ENCODE results near the gene LTBP3.

LTBP3 gene

DNA sequence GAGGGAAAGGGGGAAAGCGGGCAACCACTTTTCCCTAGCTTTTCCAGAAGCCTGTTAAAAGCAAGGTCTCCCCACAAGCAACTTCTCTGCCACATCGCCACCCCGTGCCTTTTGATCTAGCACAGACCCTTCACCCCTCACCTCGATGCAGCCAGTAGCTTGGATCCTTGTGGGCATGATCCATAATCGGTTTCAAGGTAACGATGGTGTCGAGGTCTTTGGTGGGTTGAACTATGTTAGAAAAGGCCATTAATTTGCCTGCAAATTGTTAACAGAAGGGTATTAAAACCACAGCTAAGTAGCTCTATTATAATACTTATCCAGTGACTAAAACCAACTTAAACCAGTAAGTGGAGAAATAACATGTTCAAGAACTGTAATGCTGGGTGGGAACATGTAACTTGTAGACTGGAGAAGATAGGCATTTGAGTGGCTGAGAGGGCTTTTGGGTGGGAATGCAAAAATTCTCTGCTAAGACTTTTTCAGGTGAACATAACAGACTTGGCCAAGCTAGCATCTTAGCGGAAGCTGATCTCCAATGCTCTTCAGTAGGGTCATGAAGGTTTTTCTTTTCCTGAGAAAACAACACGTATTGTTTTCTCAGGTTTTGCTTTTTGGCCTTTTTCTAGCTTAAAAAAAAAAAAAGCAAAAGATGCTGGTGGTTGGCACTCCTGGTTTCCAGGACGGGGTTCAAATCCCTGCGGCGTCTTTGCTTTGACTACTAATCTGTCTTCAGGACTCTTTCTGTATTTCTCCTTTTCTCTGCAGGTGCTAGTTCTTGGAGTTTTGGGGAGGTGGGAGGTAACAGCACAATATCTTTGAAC, 52.5 kb downstream of the LTBP3 start:
- no peak for DNase-seq

DNA sequence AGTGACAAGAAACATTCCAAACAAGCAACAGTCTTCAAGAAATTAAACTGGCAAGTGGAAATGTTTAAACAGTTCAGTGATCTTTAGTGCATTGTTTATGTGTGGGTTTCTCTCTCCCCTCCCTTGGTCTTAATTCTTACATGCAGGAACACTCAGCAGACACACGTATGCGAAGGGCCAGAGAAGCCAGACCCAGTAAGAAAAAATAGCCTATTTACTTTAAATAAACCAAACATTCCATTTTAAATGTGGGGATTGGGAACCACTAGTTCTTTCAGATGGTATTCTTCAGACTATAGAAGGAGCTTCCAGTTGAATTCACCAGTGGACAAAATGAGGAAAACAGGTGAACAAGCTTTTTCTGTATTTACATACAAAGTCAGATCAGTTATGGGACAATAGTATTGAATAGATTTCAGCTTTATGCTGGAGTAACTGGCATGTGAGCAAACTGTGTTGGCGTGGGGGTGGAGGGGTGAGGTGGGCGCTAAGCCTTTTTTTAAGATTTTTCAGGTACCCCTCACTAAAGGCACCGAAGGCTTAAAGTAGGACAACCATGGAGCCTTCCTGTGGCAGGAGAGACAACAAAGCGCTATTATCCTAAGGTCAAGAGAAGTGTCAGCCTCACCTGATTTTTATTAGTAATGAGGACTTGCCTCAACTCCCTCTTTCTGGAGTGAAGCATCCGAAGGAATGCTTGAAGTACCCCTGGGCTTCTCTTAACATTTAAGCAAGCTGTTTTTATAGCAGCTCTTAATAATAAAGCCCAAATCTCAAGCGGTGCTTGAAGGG, 53.3 kb downstream of the LTBP3 start:
- DNase-seq = no peak

DNA sequence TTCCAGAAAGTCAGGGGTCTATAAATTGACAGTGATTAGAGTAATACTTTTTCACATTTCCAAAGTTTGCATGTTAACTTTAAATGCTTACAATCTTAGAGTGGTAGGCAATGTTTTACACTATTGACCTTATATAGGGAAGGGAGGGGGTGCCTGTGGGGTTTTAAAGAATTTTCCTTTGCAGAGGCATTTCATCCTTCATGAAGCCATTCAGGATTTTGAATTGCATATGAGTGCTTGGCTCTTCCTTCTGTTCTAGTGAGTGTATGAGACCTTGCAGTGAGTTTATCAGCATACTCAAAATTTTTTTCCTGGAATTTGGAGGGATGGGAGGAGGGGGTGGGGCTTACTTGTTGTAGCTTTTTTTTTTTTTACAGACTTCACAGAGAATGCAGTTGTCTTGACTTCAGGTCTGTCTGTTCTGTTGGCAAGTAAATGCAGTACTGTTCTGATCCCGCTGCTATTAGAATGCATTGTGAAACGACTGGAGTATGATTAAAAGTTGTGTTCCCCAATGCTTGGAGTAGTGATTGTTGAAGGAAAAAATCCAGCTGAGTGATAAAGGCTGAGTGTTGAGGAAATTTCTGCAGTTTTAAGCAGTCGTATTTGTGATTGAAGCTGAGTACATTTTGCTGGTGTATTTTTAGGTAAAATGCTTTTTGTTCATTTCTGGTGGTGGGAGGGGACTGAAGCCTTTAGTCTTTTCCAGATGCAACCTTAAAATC, 54.0 kb downstream of the LTBP3 start:
- DNase-seq = no peak

DNA sequence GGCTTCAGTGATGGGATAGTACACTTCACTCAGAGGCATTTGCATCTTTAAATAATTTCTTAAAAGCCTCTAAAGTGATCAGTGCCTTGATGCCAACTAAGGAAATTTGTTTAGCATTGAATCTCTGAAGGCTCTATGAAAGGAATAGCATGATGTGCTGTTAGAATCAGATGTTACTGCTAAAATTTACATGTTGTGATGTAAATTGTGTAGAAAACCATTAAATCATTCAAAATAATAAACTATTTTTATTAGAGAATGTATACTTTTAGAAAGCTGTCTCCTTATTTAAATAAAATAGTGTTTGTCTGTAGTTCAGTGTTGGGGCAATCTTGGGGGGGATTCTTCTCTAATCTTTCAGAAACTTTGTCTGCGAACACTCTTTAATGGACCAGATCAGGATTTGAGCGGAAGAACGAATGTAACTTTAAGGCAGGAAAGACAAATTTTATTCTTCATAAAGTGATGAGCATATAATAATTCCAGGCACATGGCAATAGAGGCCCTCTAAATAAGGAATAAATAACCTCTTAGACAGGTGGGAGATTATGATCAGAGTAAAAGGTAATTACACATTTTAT, 54.7 kb downstream of the LTBP3 start:
- no peak for DNase-seq

DNA sequence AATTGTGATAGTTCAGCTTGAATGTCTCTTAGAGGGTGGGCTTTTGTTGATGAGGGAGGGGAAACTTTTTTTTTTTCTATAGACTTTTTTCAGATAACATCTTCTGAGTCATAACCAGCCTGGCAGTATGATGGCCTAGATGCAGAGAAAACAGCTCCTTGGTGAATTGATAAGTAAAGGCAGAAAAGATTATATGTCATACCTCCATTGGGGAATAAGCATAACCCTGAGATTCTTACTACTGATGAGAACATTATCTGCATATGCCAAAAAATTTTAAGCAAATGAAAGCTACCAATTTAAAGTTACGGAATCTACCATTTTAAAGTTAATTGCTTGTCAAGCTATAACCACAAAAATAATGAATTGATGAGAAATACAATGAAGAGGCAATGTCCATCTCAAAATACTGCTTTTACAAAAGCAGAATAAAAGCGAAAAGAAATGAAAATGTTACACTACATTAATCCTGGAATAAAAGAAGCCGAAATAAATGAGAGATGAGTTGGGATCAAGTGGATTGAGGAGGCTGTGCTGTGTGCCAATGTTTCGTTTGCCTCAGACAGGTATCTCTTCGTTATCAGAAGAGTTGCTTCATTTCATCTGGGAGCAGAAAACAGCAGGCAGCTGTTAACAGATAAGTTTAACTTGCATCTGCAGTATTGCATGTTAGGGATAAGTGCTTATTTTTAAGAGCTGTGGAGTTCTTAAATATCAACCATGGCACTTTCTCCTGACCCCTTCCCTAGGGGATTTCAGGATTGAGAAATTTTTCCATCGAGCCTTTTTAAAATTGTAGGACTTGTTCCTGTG, 55.4 kb downstream of the LTBP3 start:
- no peak for DNase-seq

DNA sequence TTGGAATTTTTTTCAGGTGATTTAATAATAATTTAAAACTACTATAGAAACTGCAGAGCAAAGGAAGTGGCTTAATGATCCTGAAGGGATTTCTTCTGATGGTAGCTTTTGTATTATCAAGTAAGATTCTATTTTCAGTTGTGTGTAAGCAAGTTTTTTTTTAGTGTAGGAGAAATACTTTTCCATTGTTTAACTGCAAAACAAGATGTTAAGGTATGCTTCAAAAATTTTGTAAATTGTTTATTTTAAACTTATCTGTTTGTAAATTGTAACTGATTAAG, 55.9 kb downstream of the LTBP3 start:
- no peak for DNase-seq

DNA sequence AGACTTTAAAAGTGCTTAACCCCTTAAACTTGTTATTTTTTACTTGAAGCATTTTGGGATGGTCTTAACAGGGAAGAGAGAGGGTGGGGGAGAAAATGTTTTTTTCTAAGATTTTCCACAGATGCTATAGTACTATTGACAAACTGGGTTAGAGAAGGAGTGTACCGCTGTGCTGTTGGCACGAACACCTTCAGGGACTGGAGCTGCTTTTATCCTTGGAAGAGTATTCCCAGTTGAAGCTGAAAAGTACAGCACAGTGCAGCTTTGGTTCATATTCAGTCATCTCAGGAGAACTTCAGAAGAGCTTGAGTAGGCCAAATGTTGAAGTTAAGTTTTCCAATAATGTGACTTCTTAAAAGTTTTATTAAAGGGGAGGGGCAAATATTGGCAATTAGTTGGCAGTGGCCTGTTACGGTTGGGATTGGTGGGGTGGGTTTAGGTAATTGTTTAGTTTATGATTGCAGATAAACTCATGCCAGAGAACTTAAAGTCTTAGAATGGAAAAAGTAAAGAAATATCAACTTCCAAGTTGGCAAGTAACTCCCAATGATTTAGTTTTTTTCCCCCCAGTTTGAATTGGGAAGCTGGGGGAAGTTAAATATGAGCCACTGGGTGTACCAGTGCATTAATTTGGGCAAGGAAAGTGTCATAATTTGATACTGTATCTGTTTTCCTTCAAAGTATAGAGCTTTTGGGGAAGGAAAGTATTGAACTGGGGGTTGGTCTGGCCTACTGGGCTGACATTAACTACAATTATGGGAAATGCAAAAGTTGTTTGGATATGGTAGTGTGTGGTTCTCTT, 56.5 kb downstream of the LTBP3 start:
- DNase-seq = no peak

DNA sequence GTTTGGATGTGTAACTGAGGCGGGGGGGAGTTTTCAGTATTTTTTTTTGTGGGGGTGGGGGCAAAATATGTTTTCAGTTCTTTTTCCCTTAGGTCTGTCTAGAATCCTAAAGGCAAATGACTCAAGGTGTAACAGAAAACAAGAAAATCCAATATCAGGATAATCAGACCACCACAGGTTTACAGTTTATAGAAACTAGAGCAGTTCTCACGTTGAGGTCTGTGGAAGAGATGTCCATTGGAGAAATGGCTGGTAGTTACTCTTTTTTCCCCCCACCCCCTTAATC, 57.0 kb downstream of the LTBP3 start:
- DNase-seq = no peak

DNA sequence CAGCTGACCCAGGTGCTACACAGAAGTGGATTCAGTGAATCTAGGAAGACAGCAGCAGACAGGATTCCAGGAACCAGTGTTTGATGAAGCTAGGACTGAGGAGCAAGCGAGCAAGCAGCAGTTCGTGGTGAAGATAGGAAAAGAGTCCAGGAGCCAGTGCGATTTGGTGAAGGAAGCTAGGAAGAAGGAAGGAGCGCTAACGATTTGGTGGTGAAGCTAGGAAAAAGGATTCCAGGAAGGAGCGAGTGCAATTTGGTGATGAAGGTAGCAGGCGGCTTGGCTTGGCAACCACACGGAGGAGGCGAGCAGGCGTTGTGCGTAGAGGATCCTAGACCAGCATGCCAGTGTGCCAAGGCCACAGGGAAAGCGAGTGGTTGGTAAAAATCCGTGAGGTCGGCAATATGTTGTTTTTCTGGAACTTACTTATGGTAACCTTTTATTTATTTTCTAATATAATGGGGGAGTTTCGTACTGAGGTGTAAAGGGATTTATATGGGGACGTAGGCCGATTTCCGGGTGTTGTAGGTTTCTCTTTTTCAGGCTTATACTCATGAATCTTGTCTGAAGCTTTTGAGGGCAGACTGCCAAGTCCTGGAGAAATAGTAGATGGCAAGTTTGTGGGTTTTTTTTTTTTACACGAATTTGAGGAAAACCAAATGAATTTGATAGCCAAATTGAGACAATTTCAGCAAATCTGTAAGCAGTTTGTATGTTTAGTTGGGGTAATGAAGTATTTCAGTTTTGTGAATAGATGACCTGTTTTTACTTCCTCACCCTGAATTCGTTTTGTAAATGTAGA, 57.6 kb downstream of the LTBP3 start:
- no peak for DNase-seq

DNA sequence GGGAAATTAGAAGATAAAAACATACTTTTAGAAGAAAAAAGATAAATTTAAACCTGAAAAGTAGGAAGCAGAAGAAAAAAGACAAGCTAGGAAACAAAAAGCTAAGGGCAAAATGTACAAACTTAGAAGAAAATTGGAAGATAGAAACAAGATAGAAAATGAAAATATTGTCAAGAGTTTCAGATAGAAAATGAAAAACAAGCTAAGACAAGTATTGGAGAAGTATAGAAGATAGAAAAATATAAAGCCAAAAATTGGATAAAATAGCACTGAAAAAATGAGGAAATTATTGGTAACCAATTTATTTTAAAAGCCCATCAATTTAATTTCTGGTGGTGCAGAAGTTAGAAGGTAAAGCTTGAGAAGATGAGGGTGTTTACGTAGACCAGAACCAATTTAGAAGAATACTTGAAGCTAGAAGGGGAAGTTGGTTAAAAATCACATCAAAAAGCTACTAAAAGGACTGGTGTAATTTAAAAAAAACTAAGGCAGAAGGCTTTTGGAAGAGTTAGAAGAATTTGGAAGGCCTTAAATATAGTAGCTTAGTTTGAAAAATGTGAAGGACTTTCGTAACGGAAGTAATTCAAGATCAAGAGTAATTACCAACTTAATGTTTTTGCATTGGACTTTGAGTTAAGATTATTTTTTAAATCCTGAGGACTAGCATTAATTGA, 58.3 kb downstream of the LTBP3 start:
- no peak for DNase-seq

DNA sequence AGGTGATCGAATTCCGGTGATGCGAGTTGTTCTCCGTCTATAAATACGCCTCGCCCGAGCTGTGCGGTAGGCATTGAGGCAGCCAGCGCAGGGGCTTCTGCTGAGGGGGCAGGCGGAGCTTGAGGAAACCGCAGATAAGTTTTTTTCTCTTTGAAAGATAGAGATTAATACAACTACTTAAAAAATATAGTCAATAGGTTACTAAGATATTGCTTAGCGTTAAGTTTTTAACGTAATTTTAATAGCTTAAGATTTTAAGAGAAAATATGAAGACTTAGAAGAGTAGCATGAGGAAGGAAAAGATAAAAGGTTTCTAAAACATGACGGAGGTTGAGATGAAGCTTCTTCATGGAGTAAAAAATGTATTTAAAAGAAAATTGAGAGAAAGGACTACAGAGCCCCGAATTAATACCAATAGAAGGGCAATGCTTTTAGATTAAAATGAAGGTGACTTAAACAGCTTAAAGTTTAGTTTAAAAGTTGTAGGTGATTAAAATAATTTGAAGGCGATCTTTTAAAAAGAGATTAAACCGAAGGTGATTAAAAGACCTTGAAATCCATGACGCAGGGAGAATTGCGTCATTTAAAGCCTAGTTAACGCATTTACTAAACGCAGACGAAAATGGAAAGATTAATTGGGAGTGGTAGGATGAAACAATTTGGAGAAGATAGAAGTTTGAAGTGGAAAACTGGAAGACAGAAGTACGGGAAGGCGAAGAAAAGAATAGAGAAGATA, 59.0 kb downstream of the LTBP3 start, which contains the start of gene MALAT1:
TSS of gene MALAT1 (plus strand) at position 69 of the 736 bp plus-strand sequence.
- no peak for DNase-seq

DNA sequence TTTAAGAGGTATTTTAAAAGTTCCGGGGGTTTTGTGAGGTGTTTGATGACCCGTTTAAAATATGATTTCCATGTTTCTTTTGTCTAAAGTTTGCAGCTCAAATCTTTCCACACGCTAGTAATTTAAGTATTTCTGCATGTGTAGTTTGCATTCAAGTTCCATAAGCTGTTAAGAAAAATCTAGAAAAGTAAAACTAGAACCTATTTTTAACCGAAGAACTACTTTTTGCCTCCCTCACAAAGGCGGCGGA, 59.5 kb downstream of the LTBP3 start:
- DNase-seq = no peak

DNA sequence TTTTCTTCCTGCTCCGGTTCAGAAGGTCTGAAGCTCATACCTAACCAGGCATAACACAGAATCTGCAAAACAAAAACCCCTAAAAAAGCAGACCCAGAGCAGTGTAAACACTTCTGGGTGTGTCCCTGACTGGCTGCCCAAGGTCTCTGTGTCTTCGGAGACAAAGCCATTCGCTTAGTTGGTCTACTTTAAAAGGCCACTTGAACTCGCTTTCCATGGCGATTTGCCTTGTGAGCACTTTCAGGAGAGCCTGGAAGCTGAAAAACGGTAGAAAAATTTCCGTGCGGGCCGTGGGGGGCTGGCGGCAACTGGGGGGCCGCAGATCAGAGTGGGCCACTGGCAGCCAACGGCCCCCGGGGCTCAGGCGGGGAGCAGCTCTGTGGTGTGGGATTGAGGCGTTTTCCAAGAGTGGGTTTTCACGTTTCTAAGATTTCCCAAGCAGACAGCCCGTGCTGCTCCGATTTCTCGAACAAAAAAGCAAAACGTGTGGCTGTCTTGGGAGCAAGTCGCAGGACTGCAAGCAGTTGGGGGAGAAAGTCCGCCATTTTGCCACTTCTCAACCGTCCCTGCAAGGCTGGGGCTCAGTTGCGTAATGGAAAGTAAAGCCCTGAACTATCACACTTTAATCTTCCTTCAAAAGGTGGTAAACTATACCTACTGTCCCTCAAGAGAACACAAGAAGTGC, 60.0 kb downstream of the LTBP3 start:
- no peak for DNase-seq

DNA sequence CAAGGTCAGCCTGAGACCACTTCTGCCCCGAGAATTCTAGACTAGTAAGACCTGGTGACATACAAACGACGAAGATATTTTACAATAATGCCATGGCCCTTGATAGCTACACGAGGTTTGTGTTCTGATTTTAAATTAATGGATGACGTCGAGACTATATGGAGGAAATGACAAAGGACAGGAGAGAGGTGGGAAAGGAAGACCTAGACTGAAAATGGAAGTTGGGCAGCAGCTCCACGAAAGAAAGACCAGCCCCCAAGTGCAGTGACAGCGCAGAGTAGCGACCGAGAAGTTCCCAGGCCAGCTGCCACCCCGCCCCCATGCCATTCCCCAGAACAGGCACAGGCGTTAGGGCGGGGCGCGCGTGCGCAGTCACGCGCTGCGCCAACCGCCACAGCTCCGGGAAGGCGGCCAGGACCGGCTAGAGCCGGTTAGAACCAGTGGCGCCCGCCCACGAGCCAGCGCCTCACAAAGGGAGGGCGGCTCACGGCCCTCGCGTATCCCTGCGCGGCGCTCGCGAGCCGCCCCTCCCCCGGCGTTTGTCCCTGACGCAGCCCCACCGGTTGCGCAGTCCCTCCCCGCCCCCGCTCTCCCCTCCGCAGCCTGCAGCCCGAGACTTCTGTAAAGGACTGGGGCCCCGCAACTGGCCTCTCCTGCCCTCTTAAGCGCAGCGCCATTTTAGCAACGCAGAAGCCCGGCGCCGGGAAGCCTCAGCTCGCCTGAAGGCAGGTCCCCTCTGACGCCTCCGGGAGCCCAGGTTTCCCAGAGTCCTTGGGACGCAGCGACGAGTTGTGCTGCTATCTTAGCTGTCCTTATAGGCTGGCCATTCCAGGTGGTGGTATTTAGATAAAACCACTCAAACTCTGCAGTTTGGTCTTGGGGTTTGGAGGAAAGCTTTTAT, 60.8 kb downstream of the LTBP3 start:
- peak; percentile 80 for DNase-seq

DNA sequence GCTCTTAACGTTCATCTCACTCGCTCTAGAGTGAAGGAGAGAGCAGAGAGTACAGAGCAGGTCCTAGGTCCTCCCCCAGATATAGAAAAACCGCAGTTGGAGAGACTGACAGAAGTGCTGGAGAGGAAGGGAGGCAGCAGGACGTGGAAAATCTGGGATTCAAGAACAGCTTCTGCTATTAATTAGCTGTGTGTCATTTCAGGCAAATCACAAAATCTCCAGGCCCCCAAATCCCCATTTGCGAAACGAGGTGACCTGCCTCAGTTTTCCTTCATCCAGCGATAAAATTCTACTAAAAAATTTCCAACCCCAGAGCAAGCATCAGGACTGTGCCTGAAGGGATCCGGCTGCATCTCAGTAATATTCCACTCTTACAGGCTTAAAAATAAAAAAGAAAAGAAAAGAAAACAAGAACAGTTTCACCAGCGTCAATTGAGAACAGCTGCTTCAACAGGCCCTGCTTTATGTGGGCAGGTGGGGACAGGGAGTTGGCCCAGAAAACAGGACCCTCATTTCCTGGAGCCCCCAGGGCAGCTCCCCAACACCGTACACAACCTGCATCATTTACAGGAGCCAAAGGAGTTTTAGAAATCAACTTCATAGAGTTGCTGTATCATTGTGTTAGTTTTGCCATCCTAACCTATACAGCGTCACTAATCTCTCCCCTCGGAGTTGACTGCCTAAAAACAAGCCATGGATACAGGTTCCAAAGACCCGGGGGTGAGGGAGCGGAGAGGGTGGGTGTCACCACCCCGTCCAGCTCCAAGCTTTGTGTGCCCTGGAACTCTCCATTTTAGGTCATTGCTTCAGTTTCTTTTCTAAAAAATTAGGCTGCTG, 61.6 kb downstream of the LTBP3 start:
- no peak for DNase-seq

DNA sequence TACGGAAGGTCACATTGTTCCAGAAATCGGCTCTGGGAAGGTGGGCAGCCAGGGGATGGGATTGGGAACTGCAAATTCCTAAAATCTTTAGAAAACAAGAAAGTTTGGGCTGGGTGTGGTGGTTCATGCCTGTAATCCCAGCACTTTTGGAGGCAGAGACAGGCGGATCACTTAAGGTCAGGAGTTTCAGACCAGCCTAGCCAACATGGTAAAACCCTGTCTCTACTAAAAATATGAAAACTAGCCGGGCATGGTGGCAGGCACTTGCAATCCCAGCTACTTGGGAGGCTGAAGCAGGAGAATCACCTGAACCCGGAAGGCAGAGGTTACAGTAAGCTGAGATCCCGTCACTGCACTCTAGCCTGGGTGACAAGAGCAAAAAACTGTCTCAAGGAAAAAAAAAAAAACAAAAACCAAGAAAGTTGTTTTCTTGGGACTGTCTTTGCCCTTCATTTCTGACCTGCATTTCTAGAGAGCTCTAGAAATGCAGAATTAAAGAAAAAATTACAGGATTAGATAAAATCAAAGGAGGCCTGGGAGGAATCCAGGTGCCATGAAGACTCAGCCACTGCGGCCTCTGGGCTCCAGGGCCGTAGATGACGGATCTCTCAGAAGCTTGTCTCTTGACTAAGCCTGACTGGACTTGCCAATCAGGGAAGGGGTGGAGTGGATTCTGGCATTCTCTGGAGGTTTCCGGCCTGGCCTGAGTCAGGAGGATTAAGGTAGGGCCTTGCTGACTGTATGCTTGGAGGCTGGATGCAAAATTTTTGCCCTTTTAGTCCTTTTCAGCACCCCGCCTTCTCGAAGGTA, 64.6 kb downstream of the LTBP3 start:
- no peak for DNase-seq
